HG03159 (cell line): ENCODE results near the gene HDAC4.

Experiments used
- ATAC-seq: cut with Tn5 transposase; IDR thresholded peaks from one replicate; pipeline ENCODE4 v1.9.1; 2021; ENCODE audit warnings: mild to moderate bottlenecking, moderate library complexity; ENCODE audit not compliant: unreplicated experiment

HDAC4 gene

GRCh38 chr2:239354132-239354790, 46.6 kb downstream of the HDAC4 start:
- ATAC-seq, result no peak

- ATAC-seq, result no peak
Observed at GRCh38 chr2:239353692-239354091, 47.1 kb downstream of the HDAC4 start.

GRCh38 chr2:239351687-239352086, 49.1 kb downstream of the HDAC4 start:
- no peak for ATAC-seq

- ATAC-seq, result no peak
Observed at GRCh38 chr2:239349453-239350135, 51.2 kb downstream of the HDAC4 start.

GRCh38 chr2:239348563-239349452, 52.0 kb downstream of the HDAC4 start:
- no peak for ATAC-seq

DNA sequence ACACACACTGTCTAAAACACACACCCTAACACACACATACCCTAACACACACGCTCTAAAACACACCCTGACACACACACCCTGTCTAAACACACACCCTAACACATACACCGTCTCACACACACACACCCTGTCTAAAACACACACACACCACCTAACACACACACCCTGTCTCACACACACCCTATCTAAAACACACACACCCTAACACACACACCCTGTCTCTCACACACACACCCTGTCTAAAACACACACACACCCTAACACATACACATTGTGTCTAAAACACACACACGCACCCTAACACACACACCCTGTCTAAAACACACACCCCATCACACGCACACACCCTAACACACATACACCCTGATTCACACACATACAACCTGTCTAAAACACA, 54.1 kb downstream of the HDAC4 start:
- no peak for ATAC-seq

- ATAC-seq, result no peak
Observed at GRCh38 chr2:239345251-239345650, 55.6 kb downstream of the HDAC4 start.

GRCh38 chr2:239344857-239345216, 56.0 kb downstream of the HDAC4 start:
- ATAC-seq, result no peak

GRCh38 chr2:239343946-239344856, 56.6 kb downstream of the HDAC4 start:
- no peak for ATAC-seq

GRCh38 chr2:239343460-239343859, 57.4 kb downstream of the HDAC4 start:
- no peak for ATAC-seq

GRCh38 chr2:239341840-239342239, 59.0 kb downstream of the HDAC4 start:
- no peak for ATAC-seq

GRCh38 chr2:239341146-239341732, 59.6 kb downstream of the HDAC4 start:
- ATAC-seq, result no peak

DNA sequence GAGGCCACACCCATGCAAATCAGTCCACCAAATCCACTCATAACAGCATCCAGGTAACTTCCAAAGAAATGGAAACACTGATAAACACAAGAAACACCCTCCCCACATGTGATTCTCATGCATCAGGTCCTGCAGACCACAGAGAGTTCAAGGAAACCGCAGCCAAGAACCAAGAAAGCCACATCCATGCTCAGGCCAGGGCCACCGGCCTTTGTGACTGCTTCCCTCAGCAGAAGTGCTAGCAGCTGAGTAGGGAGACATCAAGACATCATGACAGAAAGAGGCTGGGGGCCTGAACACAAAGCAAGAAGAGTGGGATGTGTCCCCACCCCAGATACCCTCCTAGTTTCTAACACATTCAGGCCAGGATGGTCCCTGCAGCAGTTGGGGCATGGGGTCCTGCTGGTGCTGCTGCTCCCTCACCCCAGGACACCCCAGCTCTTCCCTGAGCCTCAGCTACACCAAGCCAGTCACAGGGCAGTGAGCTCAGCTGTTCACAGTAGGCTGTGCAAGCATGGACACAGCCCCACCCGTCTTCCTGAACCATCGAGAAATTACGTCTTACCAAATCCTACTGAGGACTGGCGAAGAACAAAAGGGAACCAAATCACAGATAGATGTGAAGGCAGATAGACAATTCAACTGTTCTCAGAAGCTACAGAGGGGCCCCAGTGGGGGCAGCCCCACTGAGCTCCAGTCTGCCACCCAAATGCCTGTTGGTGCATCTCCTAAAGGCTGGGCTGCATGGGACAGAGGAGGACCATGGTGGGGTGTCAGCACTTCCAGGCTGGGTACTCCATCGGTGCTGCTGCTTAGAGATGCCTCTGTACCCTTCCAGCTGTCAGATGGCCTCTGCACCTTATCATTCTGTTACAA, 60.9 kb downstream of the HDAC4 start:
- ATAC-seq, result peak; percentile 63

GRCh38 chr2:239339241-239339640, 61.6 kb downstream of the HDAC4 start:
- no peak for ATAC-seq

DNA sequence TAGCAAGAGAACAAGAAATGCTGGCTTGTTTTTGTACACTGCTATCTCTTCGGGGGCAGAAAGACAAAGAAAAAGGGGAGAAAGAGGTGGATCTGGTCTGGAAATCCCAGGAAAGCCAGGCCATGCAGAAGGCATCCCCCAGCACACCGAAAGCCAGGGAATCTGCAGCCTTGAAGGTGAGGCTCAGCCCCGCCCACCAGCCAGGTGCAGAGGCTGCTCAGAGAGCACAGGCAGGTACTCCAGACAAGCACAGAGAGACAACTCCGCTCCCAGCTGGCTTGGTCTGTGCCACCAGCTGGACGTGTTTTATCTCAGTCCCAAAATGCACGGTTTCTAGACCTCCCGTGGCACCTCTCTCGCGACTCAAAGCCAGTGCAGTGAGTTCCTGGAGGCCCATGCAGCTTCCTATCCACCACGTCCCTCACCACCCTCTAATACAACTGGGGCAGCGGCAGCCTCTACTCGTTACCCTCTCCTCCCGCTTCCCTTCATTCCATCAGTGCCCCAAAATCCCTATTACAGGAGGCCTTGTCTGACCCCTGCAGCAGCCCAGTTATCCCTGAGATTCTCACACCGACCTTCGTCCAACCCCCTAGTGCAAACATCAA, 62.8 kb downstream of the HDAC4 start:
- ATAC-seq, result no peak

- ATAC-seq, result no peak
Observed at GRCh38 chr2:239337122-239337876, 63.5 kb downstream of the HDAC4 start.

- ATAC-seq, result no peak
Observed at GRCh38 chr2:239331560-239331959, 69.3 kb downstream of the HDAC4 start.

- no peak for ATAC-seq
Observed at GRCh38 chr2:239330836-239331235, 70.0 kb downstream of the HDAC4 start.
